ENCODE results near the gene SLC6A12.
"Not testable (repeated sequence)": the region's sequence is repeated elsewhere in the genome, so short reads cannot be mapped to it uniquely, and the experiment has no call there.

The SLC6A12 gene

GRCh38 chr12:214003-214741 is at the start of gene SLC6A12:
Gene SLC6A12 (minus strand): TSS chr12:214157. CDS start chr12:209986, 4,171 bp downstream.
- DNase-seq (ENCODE audit: low read depth in 2 of 2) = no peak

- no peak for DNase-seq (ENCODE audit: low read depth in 2 of 2)
Observed at GRCh38 chr12:263574-263973, 49.6 kb upstream of the SLC6A12 start.

- DNase-seq (ENCODE audit: low read depth in 2 of 2) = no peak
Observed at GRCh38 chr12:262817-263216, 48.9 kb upstream of the SLC6A12 start, which contains the start of gene SLC6A13. Gene SLC6A13 (minus strand): TSS chr12:262836. CDS start chr12:260052, 2,784 bp downstream.

GRCh38 chr12:262113-262512 is 48.2 kb upstream of the SLC6A12 start:
- DNase-seq (ENCODE audit: low read depth in 2 of 2) = no peak

GRCh38 chr12:257521-258321 is 43.8 kb upstream of the SLC6A12 start:
- DNase-seq (ENCODE audit: low read depth in 2 of 2) = no peak

GRCh38 chr12:256958-257357 is 43.0 kb upstream of the SLC6A12 start:
- no peak for DNase-seq (ENCODE audit: low read depth in 2 of 2)

- DNase-seq (ENCODE audit: low read depth in 2 of 2) = no peak
Observed at GRCh38 chr12:256225-256624, 42.3 kb upstream of the SLC6A12 start.

GRCh38 chr12:254912-255311 is 41.0 kb upstream of the SLC6A12 start:
- DNase-seq (ENCODE audit: low read depth in 2 of 2) = no peak

GRCh38 chr12:254039-254438 is 40.1 kb upstream of the SLC6A12 start:
- DNase-seq (ENCODE audit: low read depth in 2 of 2) = no peak

- DNase-seq (ENCODE audit: low read depth in 2 of 2) = no peak
Observed at GRCh38 chr12:253116-253831, 39.3 kb upstream of the SLC6A12 start.

- no peak for DNase-seq (ENCODE audit: low read depth in 2 of 2)
Observed at GRCh38 chr12:252636-253035, 38.7 kb upstream of the SLC6A12 start.

- no peak for DNase-seq (ENCODE audit: low read depth in 2 of 2)
Observed at GRCh38 chr12:247271-247670, 33.3 kb upstream of the SLC6A12 start.

- DNase-seq (ENCODE audit: low read depth in 2 of 2) = no peak
Observed at GRCh38 chr12:243381-243780, 29.4 kb upstream of the SLC6A12 start.

- no peak for DNase-seq (ENCODE audit: low read depth in 2 of 2)
Observed at GRCh38 chr12:242496-242895, 28.5 kb upstream of the SLC6A12 start.

- DNase-seq (ENCODE audit: low read depth in 2 of 2) = no peak
Observed at GRCh38 chr12:241266-241665, 27.3 kb upstream of the SLC6A12 start.

GRCh38 chr12:240566-240965 is 26.6 kb upstream of the SLC6A12 start:
- DNase-seq (ENCODE audit: low read depth in 2 of 2) = no peak

GRCh38 chr12:238736-239398 is 24.9 kb upstream of the SLC6A12 start:
- no peak for DNase-seq (ENCODE audit: low read depth in 2 of 2)

GRCh38 chr12:238116-238515 is 24.2 kb upstream of the SLC6A12 start:
- DNase-seq (ENCODE audit: low read depth in 2 of 2) = no peak

GRCh38 chr12:237026-237815 is 23.3 kb upstream of the SLC6A12 start:
- DNase-seq (ENCODE audit: low read depth in 2 of 2) = no peak

- no peak for DNase-seq (ENCODE audit: low read depth in 2 of 2)
Observed at GRCh38 chr12:236445-236844, 22.5 kb upstream of the SLC6A12 start.

GRCh38 chr12:235967-236366 is 22.0 kb upstream of the SLC6A12 start:
- DNase-seq (ENCODE audit: low read depth in 2 of 2) = not testable (repeated sequence)

Measured in stimulated activated CD4-positive, alpha-beta T cell treated with anti-CD3 and anti-CD28 coated beads, Interleukin-15, amount 100 ng/mL, for 48 hours (primary cell).